GM21717 (cell line): Measurements from ENCODE around the gene TRAF7.

Experiments used
- ATAC-seq: cut with Tn5 transposase; IDR thresholded peaks from one replicate; pipeline ENCODE4 v1.9.1; 2021; ENCODE audit warnings: mild to moderate bottlenecking, moderate library complexity; ENCODE audit not compliant: unreplicated experiment

The TRAF7 gene

GRCh38 chr16:2212362-2213324 is 57.1 kb downstream of the TRAF7 start:
- ATAC-seq = no peak

GRCh38 chr16:2213817-2214718 is 58.5 kb downstream of the TRAF7 start:
- peak; percentile 13 for ATAC-seq

- ATAC-seq = peak; percentile 70
These were observed 59.1 kb downstream of the TRAF7 start, which contains the start of gene PGP for GRCh38 chr16:2214719-2214968. PGP (minus strand) TSS chr16:2214840; CDS start chr16:2214777, 63 bp downstream.

GRCh38 chr16:2216330-2216729 is 60.7 kb downstream of the TRAF7 start:
- ATAC-seq = no peak

- peak; percentile 83 for ATAC-seq
These were observed 67.8 kb downstream of the TRAF7 start, which contains the start of gene E4F1 for GRCh38 chr16:2223221-2223941. E4F1 (plus strand) TSS chr16:2223591; CDS start chr16:2223614, 23 bp downstream.

GRCh38 chr16:2223942-2224486 is 68.4 kb downstream of the TRAF7 start:
- no peak for ATAC-seq

- ATAC-seq = no peak
These were observed 70.7 kb downstream of the TRAF7 start for GRCh38 chr16:2226245-2226793.

GRCh38 chr16:2226918-2227317 is 71.3 kb downstream of the TRAF7 start:
- ATAC-seq = no peak
